CD14-positive monocyte (primary cell): ENCODE results near the gene PPM1D. TPM values are rescaled to one million over a fixed set of nuclear protein-coding genes. Genes with fewer than 3 reads are reported as not detected.
A peak's percentile ranks its signal among the peaks of the same experiment; 100 is the strongest.

Experiments used
- DNase-seq, 3 donors: peaks; one replicate each; pipeline ENCODE4 v3.0.0-alpha.2; 2011 to 2022
- H2AFZ ChIP-seq: 2 replicates; pipeline ENCODE4 v1.6.0; 2012; ENCODE audit warnings: mild to moderate bottlenecking, low read depth, low read length, inconsistent platforms; ENCODE audit not compliant: insufficient read depth, poor library complexity, severe bottlenecking
- H3K27ac ChIP-seq, 2 donors: 1 replicate in 1 of 2; 2 replicates in 1 of 2; pipeline ENCODE4 v1.5.1; 2012 to 2013; ENCODE audit warnings: low read length in 2 of 2, control low read depth in 1 of 2, inconsistent platforms in 1 of 2, low read depth in 1 of 2, mild to moderate bottlenecking in 1 of 2
- H3K27me3 ChIP-seq, 2 donors: one replicate each; pipeline versions ENCODE4 v1.6.0 to v1.6.1; 2011 to 2013; ENCODE audit warnings: low read length in 2 of 2; ENCODE audit not compliant: control insufficient read depth in 2 of 2, insufficient read depth in 2 of 2
- H3K36me3 ChIP-seq, 2 donors: replicated peaks in 1 of 2; 1 replicate in 1 of 2; 2 replicates in 1 of 2; pipeline versions ENCODE4 v1.5.1 to v1.6.1; 2012 to 2013; ENCODE audit warnings: low read length in 2 of 2, control low read depth in 1 of 2, inconsistent platforms in 1 of 2, mild to moderate bottlenecking in 1 of 2; ENCODE audit not compliant: insufficient read depth in 2 of 2, control insufficient read depth in 1 of 2
- H3K4me1 ChIP-seq, 2 donors: 1 replicate in 1 of 2; 2 replicates in 1 of 2; pipeline versions ENCODE4 v1.5.1 to v1.6.1; 2012 to 2013; ENCODE audit warnings: low read length in 2 of 2, control low read depth in 1 of 2, inconsistent platforms in 1 of 2, mild to moderate bottlenecking in 1 of 2, moderate library complexity in 1 of 2; ENCODE audit not compliant: insufficient read depth in 2 of 2, control insufficient read depth in 1 of 2
- H3K4me2 ChIP-seq: replicated peaks from 2 replicates; pipeline ENCODE3; 2012; ENCODE audit warnings: low read length, moderate library complexity, mild to moderate bottlenecking; ENCODE audit not compliant: poor library complexity, severe bottlenecking; ENCODE audit errors: extremely low read depth
- H3K4me3 ChIP-seq, 3 experiments: fragments of 200-600 bp in 1 of 3; sonication (generic) in 1 of 3; replicated peaks in 1 of 3; 1 replicate in 2 of 3; 2 replicates in 1 of 3; pipeline ENCODE4 v1.5.1; 2011 to 2013; ENCODE audit warnings: low read length in 3 of 3, mild to moderate bottlenecking in 3 of 3, control low read depth in 2 of 3, low read depth in 2 of 3, inconsistent platforms in 1 of 3, moderate library complexity in 1 of 3
- H3K79me2 ChIP-seq: 2 replicates; pipeline ENCODE4 v1.6.0; 2012; ENCODE audit warnings: mild to moderate bottlenecking, control low read depth, inconsistent platforms, low read length, moderate library complexity; ENCODE audit not compliant: insufficient read depth
- H3K9ac ChIP-seq: 2 replicates; pipeline ENCODE4 v1.6.0; 2017; ENCODE audit warnings: low read length, mild to moderate bottlenecking; ENCODE audit not compliant: insufficient read depth, poor library complexity, severe bottlenecking
- H3K9me3 ChIP-seq, 2 donors: replicated peaks in 1 of 2; 1 replicate in 1 of 2; 2 replicates in 1 of 2; pipeline versions ENCODE4 v1.5.1 to v1.6.1; 2012 to 2013; ENCODE audit warnings: low read length in 2 of 2, control low read depth in 1 of 2; ENCODE audit not compliant: control insufficient read depth in 1 of 2, insufficient read depth in 1 of 2
- H4K20me1 ChIP-seq: 2 replicates; pipeline ENCODE4 v1.6.0; 2012; ENCODE audit warnings: mild to moderate bottlenecking, low read length, control low read depth, moderate library complexity; ENCODE audit not compliant: insufficient read depth
- H3K27ac Mint-ChIP-seq, 7 donors: one replicate each; pipeline ENCODE4 v1.8.0; 2020; ENCODE audit warnings: mild to moderate bottlenecking in 7 of 7, mixed read lengths in 7 of 7, moderate library complexity in 6 of 7, inconsistent platforms in 2 of 7
- H3K27me3 Mint-ChIP-seq, 3 donors: one replicate each; pipeline ENCODE4 v1.8.0; 2021 to 2022; ENCODE audit warnings: low read depth in 3 of 3, mild to moderate bottlenecking in 3 of 3, mixed read lengths in 3 of 3, moderate library complexity in 3 of 3, inconsistent platforms in 1 of 3
- H3K36me3 Mint-ChIP-seq, 2 donors: one replicate each; pipeline ENCODE4 v1.8.0; 2020; ENCODE audit warnings: mixed read lengths in 2 of 2, inconsistent platforms in 1 of 2, mild to moderate bottlenecking in 1 of 2
- H3K4me1 Mint-ChIP-seq: one replicate; pipeline ENCODE4 v1.8.0; 2020; ENCODE audit warnings: mild to moderate bottlenecking, mixed read lengths
- H3K4me3 Mint-ChIP-seq, 2 donors: one replicate each; pipeline ENCODE4 v1.8.0; 2020; ENCODE audit warnings: mild to moderate bottlenecking in 2 of 2, mixed read lengths in 2 of 2, moderate library complexity in 1 of 2
- H3K9me3 Mint-ChIP-seq, 7 donors: one replicate each; pipeline ENCODE4 v1.8.0; 2020 to 2022; ENCODE audit warnings: mixed read lengths in 7 of 7, mild to moderate bottlenecking in 6 of 7, moderate library complexity in 6 of 7, inconsistent platforms in 2 of 7
- WGBS: methylation state at CpG from one replicate; pipeline ENCODE4 v1.1.5; 2013; ENCODE audit warnings: missing lambda C conversion rate; ENCODE audit not compliant: insufficient coverage; 5-methylcytosine and 5-hydroxymethylcytosine counted together
- intact Hi-C, 2 donors: fragments of 100-400 bp; cut with micrococcal nuclease; formaldehyde crosslinking; loops; one replicate each; pipeline versions ENCODE4 v1.15.0 to v1.15.1; 2023
- polyA plus RNA-seq, 3 donors: library from polyadenylated mRNA; depleted of rRNA in 1 of 3; unstranded in 2 of 3; stranded (reverse) in 1 of 3; fragments of 300-500 nt in 2 of 3; fragments of >200 nt in 1 of 3; fragmentation: Illumina TruSeq in 2 of 3; gene quantifications; 1 replicate in 2 of 3; 2 replicates in 1 of 3; pipeline ENCODE4 v1.2.3, GENCODE V29; 2012 to 2021
- TF ChIP-seq, protein P1 (sequence below): fragments of 200-600 bp; IDR thresholded peaks from one replicate; pipeline ENCODE4 v1.8.0; 2022; ENCODE audit warnings: antibody characterized with exemption, mild to moderate bottlenecking

Gene PPM1D
- polyA plus RNA-seq, 3 donors: 4.7 to 7.3 (median 7.2) TPM

DNA sequence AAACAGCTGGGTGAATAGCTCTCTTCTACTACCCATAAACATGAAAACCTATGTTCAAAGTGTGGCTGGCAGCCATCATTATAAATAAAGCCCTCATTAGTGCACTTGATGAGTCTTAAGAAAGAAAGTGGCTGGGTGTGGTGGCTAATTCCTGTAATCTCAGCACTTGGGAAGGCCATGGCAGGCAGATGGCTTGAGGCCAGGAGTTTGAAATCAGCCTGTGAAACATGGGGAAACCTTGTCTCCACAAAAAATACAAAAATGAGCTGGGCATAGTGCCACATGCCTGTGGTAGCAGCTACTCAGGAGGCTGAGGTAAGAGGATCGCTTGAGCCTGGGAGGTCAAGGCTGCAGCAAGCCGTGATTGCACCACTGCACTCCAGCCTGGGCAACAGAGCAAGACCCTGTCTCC is 45.6 kb upstream of the PPM1D start:
- Histone ChIP-seq H2AFZ (no peak overlapping the region), H3K27ac (no peak overlapping the region), H3K4me1 (no peaks in the 10 kb centered on the region), H4K20me1 (no peaks in the 10 kb centered on the region), H3K27me3 (no peaks in the 10 kb centered on the region), H3K4me3 (no peak overlapping the region), H3K4me2 (no peak overlapping the region), H3K79me2 (no peaks in the 10 kb centered on the region), H3K36me3 (no peaks in the 10 kb centered on the region), H3K9me3 (peaks cover 0 to 14% of the 10 kb centered on the region in 2 donors), H3K9ac (no peak overlapping the region)
- H3K27me3 Mint-ChIP-seq: peaks cover 0 to 4% (median 0%) of the 10 kb centered on the region in 3 donors
- H3K4me1 Mint-ChIP-seq: no peaks in the 10 kb centered on the region
- H3K36me3 Mint-ChIP-seq: no peaks in the 10 kb centered on the region
- peak overlapping the region in 1 of 7 donors; percentile 30 for H3K27ac Mint-ChIP-seq
- TF ChIP-seq, protein P1, sequence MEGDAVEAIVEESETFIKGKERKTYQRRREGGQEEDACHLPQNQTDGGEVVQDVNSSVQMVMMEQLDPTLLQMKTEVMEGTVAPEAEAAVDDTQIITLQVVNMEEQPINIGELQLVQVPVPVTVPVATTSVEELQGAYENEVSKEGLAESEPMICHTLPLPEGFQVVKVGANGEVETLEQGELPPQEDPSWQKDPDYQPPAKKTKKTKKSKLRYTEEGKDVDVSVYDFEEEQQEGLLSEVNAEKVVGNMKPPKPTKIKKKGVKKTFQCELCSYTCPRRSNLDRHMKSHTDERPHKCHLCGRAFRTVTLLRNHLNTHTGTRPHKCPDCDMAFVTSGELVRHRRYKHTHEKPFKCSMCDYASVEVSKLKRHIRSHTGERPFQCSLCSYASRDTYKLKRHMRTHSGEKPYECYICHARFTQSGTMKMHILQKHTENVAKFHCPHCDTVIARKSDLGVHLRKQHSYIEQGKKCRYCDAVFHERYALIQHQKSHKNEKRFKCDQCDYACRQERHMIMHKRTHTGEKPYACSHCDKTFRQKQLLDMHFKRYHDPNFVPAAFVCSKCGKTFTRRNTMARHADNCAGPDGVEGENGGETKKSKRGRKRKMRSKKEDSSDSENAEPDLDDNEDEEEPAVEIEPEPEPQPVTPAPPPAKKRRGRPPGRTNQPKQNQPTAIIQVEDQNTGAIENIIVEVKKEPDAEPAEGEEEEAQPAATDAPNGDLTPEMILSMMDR: no peak
- no CpG with 5 or more reads among the region's 2 CpGs for WGBS
- H3K9me3 Mint-ChIP-seq: peaks cover 7 to 26% (median 22%) of the 10 kb centered on the region in 7 donors
- intact Hi-C loops: no loop called here
- no peak overlapping the region for H3K4me3 Mint-ChIP-seq
- DNase-seq: no peak

DNA sequence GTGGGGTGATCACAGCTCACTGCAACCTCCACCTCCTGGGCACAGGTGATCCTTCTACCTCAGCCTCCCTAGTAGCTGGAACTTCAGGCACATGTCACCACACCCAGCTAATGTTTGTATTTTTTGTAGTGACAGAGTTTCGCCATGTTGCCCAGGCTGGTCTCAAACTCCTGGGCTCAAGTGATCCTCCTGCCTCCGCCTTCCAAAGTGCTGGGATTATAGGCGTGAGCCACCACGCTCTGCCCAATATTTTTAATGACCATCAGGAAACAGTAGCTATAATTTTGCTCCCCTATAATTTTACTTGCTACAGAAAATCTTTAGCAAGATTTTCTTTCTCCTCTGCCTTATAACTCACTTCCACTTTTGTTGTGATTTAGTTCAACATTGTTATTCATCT is 44.2 kb upstream of the PPM1D start:
- Mint-ChIP-seq H3K9me3 (peaks cover 7 to 25% (median 20%) of the 10 kb centered on the region in 7 donors), H3K36me3 (no peaks in the 10 kb centered on the region), H3K4me1 (no peaks in the 10 kb centered on the region), H3K27ac (no peak overlapping the region), H3K4me3 (no peak overlapping the region), H3K27me3 (peaks cover 0 to 4% (median 0%) of the 10 kb centered on the region in 3 donors)
- Histone ChIP-seq H4K20me1 (no peaks in the 10 kb centered on the region), H3K27me3 (no peaks in the 10 kb centered on the region), H3K4me3 (no peak overlapping the region), H3K36me3 (no peaks in the 10 kb centered on the region), H3K79me2 (no peaks in the 10 kb centered on the region), H3K9ac (no peak overlapping the region), H3K4me2 (no peak overlapping the region), H3K4me1 (no peaks in the 10 kb centered on the region), H3K9me3 (peaks cover 0 to 14% of the 10 kb centered on the region in 2 donors), H2AFZ (no peak overlapping the region), H3K27ac (no peak overlapping the region)
- TF ChIP-seq, protein P1: no peak
- intact Hi-C loops: no loop called here
- no peak for DNase-seq
- 94% methylated on average over 4 of the region's 4 CpGs for WGBS
